ENCODE results near the gene SH2D4B. TPM values are rescaled to one million over a fixed set of nuclear protein-coding genes. Genes with fewer than 3 reads are reported as not detected.

SH2D4B gene
- total RNA-seq, 3 donors from 2014 or later (not counting 1 experiment from before 2014, with no cell fraction given): 0.19 to 0.30 (median 0.27) TPM

DNA sequence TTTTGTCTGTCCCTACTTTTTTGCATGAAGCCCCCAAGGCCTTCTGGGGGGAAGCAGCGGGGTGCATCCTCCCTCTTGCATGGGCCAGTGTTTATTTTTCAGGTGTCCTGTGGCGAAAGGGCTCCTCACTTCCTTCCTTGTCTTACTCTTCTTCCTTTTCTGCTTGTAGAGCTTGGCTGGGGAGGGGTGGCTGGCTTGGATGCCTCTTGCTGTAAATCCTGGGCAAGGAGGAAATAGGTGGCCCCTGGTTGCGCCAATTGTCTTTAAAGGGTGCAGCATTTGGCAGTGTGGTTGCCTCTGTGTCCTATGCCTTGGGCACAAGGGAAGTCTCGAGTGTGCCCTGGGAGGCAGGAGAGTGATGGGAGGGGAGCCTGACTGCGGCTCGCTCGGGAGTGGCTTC lies 95.0 kb downstream of the SH2D4B start:
- Mint-ChIP-seq H3K4me1 (no peaks in the 10 kb centered on the region), H3K36me3 (no peaks in the 10 kb centered on the region), H3K9me3 (no peaks in the 10 kb centered on the region), H3K27me3 (ENCODE audit: low read depth in 2 of 2) (peaks cover 5 to 12% of the 10 kb centered on the region in 2 donors), H3K27ac (no peak overlapping the region), H3K4me3 (no peak overlapping the region)
- ATAC-seq (no peak), DNase-seq (no peak)
- H3K36me3 ChIP-seq (ENCODE audit: control insufficient read depth, insufficient read depth, low read length): no peaks in the 10 kb centered on the region
- intact Hi-C loops (cut with micrococcal nuclease): no loop called here
- H3K27ac ChIP-seq (ENCODE audit: low read length): no peak overlapping the region
- TF ChIP-seq CTCF (IDR thresholded peaks at IDR 0.05): no peak
- WGBS (ENCODE audit: insufficient coverage): 80% methylated on average over 7 of the region's 7 CpGs
- H3K4me3 ChIP-seq (ENCODE audit: low read length): no peak overlapping the region
- H3K4me1 ChIP-seq (ENCODE audit: control insufficient read depth, insufficient read depth, low read length): no peaks in the 10 kb centered on the region
- no peaks in the 10 kb centered on the region for H3K9me3 ChIP-seq (ENCODE audit: control insufficient read depth, insufficient read depth, low read length)
- H3K27me3 ChIP-seq (ENCODE audit: control insufficient read depth, insufficient read depth, low read length): no peaks in the 10 kb centered on the region

GRCh38 chr10:80633383-80633860 lies 95.7 kb downstream of the SH2D4B start:
- Histone ChIP-seq H3K4me3 (ENCODE audit: low read length) (no peak overlapping the region), H3K27me3 (ENCODE audit: control insufficient read depth, insufficient read depth, low read length) (no peaks in the 10 kb centered on the region), H3K9me3 (ENCODE audit: control insufficient read depth, insufficient read depth, low read length) (no peaks in the 10 kb centered on the region), H3K4me1 (ENCODE audit: control insufficient read depth, insufficient read depth, low read length) (no peaks in the 10 kb centered on the region), H3K36me3 (ENCODE audit: control insufficient read depth, insufficient read depth, low read length) (no peaks in the 10 kb centered on the region), H3K27ac (ENCODE audit: low read length) (no peak overlapping the region)
- WGBS (ENCODE audit: insufficient coverage): 83% methylated on average over 4 of the region's 4 CpGs
- DNase-seq (no peak), ATAC-seq (no peak)
- Mint-ChIP-seq H3K4me3 (no peak overlapping the region), H3K27me3 (ENCODE audit: low read depth in 2 of 2) (peaks cover 6 to 18% of the 10 kb centered on the region in 2 donors), H3K9me3 (no peaks in the 10 kb centered on the region), H3K36me3 (no peaks in the 10 kb centered on the region), H3K4me1 (no peaks in the 10 kb centered on the region), H3K27ac (no peak overlapping the region)
- intact Hi-C loops (cut with micrococcal nuclease): no loop called here
- TF ChIP-seq CTCF (IDR thresholded peaks at IDR 0.05): no peak

DNA sequence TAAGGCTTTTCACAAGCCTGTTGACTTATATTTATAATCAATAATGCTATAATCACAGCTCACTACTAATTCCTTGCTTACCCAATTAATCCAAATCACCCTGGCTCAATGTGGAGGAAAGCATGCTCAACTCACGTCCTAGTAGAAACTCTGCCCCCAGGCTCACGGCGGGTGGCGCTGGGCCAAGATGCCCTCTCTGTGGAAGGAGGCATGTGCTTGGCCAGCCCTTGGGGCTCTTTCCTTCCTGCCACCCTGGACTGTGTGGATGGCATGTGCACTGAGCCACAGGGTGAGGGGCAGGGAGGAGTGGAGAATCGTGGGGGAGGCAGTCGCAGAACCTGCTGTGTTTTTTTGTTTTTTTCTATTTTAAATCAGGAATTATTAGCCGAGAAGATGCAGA lies 96.2 kb downstream of the SH2D4B start:
- H3K4me3 Mint-ChIP-seq: no peak overlapping the region
- Histone ChIP-seq H3K27me3 (ENCODE audit: control insufficient read depth, insufficient read depth, low read length) (no peaks in the 10 kb centered on the region), H3K9me3 (ENCODE audit: control insufficient read depth, insufficient read depth, low read length) (no peaks in the 10 kb centered on the region), H3K4me1 (ENCODE audit: control insufficient read depth, insufficient read depth, low read length) (no peaks in the 10 kb centered on the region), H3K4me3 (ENCODE audit: low read length) (no peak overlapping the region), H3K27ac (ENCODE audit: low read length) (no peak overlapping the region), H3K36me3 (ENCODE audit: control insufficient read depth, insufficient read depth, low read length) (no peaks in the 10 kb centered on the region)
- H3K9me3 Mint-ChIP-seq: no peaks in the 10 kb centered on the region
- intact Hi-C loops (cut with micrococcal nuclease): no loop called here
- H3K36me3 Mint-ChIP-seq: no peaks in the 10 kb centered on the region
- TF ChIP-seq CTCF (IDR thresholded peaks at IDR 0.05): no peak
- H3K4me1 Mint-ChIP-seq: no peaks in the 10 kb centered on the region
- ATAC-seq (no peak), DNase-seq (no peak)
- peaks cover 11 to 19% of the 10 kb centered on the region in 2 donors for H3K27me3 Mint-ChIP-seq (ENCODE audit: low read depth in 2 of 2)
- WGBS (ENCODE audit: insufficient coverage): 93% methylated on average over 6 of the region's 7 CpGs
- no peak overlapping the region for H3K27ac Mint-ChIP-seq

- no peaks in the 10 kb centered on the region for H3K9me3 Mint-ChIP-seq
Measured at GRCh38 chr10:80642661-80643060, 105.0 kb downstream of the SH2D4B start.

More at GRCh38 chr10:80642661-80643060, 105.0 kb downstream of the SH2D4B start:
- H3K27me3 ChIP-seq (ENCODE audit: control insufficient read depth, insufficient read depth, low read length): no peaks in the 10 kb centered on the region
- H3K4me3 ChIP-seq (ENCODE audit: low read length): no peak overlapping the region
- 86% methylated on average over 5 of the region's 5 CpGs for WGBS (ENCODE audit: insufficient coverage)
- H3K4me1 Mint-ChIP-seq: no peaks in the 10 kb centered on the region
- no peak overlapping the region for H3K4me3 Mint-ChIP-seq
- no peaks in the 10 kb centered on the region for H3K4me1 ChIP-seq (ENCODE audit: control insufficient read depth, insufficient read depth, low read length)
- no peak overlapping the region for H3K27ac Mint-ChIP-seq
- no peak for TF ChIP-seq CTCF (IDR thresholded peaks at IDR 0.05)
- DNase-seq (no peak), ATAC-seq (no peak)
- H3K27me3 Mint-ChIP-seq (ENCODE audit: low read depth in 2 of 2): peaks cover 16 to 43% of the 10 kb centered on the region in 2 donors
- no peaks in the 10 kb centered on the region for H3K36me3 Mint-ChIP-seq
- intact Hi-C loops (cut with micrococcal nuclease): no loop called here
- no peaks in the 10 kb centered on the region for H3K9me3 ChIP-seq (ENCODE audit: control insufficient read depth, insufficient read depth, low read length)
- H3K36me3 ChIP-seq (ENCODE audit: control insufficient read depth, insufficient read depth, low read length): no peaks in the 10 kb centered on the region
- no peak overlapping the region for H3K27ac ChIP-seq (ENCODE audit: low read length)
